Frontal cortex (tissue), 4 donors: Measurements from ENCODE around the gene MYH14. TPM values are rescaled to one million over a fixed set of nuclear protein-coding genes. Genes with fewer than 3 reads are reported as not detected.
"Not testable (repeated sequence)": the region's sequence is repeated elsewhere in the genome, so short reads cannot be mapped to it uniquely, and the experiment has no call there.

ENCODE experiments used
- DNase-seq, 2 donors: peaks; one replicate each; pipeline ENCODE4 v3.0.0; 2012; ENCODE audit warnings: low spot score in 2 of 2
- FAIRE-seq: peaks from 2 replicates; lab custom pipeline; 2012; peaks lifted over from hg19 to GRCh38; lab: Jason Lieb, UNC
- total RNA-seq: library from RNA; depleted of rRNA; stranded (reverse); fragments of >200 nt; gene quantifications from one replicate; pipeline ENCODE4 v1.2.3, GENCODE V29; 2014
- donor health status: control.
- donor health status: control.
- donor health status: control.

The MYH14 gene
- total RNA-seq, 1 donor from 2014 or later: 0.82 TPM

DNA sequence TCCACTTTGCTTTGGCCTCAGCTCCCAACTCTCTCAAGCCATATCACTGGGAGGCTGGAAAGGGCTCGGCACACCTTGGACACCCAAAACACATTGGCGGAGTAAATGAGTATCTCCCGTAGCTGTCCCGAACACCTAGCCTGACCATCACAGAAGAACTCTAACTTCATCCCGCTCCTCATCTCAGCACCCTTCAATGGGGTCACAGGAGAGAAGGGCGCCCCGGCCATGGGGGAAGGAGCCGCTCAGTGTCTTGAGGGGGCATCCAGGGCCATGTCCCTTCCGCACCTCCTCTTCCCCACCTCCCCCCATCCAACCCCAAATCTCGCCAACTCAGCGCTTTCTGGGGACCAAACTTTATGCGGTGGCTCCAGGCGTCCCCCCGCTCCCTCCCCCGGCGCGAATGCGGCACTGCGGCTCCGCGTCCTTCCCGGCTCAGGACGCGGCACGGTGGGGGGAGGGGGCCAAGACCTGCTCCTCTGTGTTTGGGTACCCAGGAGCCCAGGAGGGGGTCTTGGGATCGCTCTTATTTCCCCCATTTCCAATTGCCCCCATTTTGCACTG is 122.8 kb downstream of the MYH14 start:
- FAIRE-seq (no peak), DNase-seq (no peak)

- FAIRE-seq (no peak), DNase-seq (no peak)
Measured at GRCh38 chr19:50327013-50327412, 123.6 kb downstream of the MYH14 start.

GRCh38 chr19:50327461-50328223 is 124.2 kb downstream of the MYH14 start:
- FAIRE-seq (no peak), DNase-seq (no peak)

DNA sequence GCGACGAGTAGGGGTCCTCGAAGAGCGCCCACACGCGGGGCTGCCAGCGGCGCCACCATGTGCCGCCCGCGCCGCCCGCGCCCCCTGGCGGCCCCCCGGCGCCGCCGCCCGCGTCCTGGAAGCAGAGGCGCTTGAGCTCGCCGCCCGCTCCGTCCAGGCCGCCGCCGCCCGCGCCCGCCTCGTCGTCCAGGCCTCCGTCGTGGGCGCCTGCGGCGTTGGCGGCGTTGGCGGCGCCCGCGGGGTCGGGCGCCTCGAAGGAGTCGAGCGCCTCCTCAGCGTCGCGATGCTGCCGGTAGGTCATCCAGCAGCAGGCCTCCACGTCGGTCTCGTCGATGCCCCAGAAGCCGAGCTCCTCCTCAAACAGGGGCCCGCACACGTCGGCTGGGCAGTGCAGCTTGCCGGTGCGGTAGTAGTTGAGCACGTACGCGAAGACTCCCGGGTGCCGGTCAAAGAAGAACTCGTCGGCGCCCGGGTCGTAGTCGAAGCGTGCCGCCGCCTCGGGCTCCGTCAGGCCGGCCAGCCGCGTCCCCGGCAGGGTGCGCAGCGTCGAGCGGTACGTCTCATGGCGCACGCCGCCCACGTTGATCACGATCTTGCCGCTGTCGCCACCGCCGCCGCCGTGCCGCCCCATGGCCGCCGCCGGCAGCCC is 124.9 kb downstream of the MYH14 start:
- no peak for FAIRE-seq
- DNase-seq: no peak

DNA sequence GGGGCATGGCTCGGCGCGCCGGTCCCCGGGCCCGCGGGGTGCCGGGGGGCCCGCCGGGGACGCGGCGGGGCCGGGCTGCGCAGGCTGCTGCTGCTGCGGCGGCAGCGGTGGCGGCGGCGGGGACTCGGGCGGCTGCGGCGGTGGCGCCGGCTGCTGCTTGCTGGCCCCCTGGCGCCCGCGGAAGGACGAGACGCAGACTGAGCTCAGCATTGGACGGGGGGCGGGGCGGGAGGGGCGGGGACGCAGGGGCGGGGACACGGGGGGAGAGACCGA is 125.4 kb downstream of the MYH14 start:
- DNase-seq (no peak), FAIRE-seq (no peak)

DNA sequence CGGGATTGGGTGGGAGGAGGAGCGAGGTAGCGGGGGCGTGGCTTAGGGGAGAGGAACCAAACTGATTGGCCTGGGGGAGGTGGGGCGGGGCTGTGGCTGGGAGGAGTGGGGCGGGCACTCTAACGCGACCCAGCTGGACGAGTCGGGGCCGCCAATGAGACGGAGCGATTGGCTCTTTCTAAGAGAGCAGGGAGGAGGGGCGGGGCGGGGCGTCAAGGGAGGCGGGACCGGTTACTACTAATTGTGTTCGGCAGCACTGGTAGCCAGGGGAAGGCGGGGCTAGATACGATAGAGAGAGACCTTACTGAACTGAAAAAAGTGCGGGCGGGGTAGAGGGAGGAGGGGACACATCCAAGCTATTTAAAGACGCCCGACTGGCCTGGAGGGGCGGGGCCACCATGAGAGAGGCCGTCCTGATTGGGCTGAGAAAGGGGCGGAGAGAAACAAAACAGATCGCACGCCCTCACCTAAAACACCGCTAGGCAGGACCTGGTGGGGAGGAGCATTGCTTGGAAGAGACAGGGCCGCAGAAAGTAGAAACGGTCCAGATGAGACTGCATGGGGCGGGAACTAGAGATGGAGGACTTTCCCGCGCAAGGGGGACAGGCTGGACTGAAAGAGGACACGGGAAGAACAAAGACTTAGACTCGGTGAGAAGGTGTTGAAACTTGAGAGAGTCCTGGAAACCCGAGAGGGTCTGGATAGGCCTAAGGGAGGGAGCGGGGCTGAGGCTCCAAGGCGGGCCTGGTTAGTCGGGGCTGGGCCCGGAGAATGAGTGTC is 125.9 kb downstream of the MYH14 start, which contains the start of gene KCNC3:
TSS of gene KCNC3 (minus strand) at position 232 of the 780 bp plus-strand sequence. CDS start 295 bp downstream, outside the sequence.
- DNase-seq: peak; percentile 99
- FAIRE-seq: peak; percentile 54

GRCh38 chr19:50329926-50330294 is 126.5 kb downstream of the MYH14 start:
- not testable (repeated sequence) for DNase-seq, FAIRE-seq

DNA sequence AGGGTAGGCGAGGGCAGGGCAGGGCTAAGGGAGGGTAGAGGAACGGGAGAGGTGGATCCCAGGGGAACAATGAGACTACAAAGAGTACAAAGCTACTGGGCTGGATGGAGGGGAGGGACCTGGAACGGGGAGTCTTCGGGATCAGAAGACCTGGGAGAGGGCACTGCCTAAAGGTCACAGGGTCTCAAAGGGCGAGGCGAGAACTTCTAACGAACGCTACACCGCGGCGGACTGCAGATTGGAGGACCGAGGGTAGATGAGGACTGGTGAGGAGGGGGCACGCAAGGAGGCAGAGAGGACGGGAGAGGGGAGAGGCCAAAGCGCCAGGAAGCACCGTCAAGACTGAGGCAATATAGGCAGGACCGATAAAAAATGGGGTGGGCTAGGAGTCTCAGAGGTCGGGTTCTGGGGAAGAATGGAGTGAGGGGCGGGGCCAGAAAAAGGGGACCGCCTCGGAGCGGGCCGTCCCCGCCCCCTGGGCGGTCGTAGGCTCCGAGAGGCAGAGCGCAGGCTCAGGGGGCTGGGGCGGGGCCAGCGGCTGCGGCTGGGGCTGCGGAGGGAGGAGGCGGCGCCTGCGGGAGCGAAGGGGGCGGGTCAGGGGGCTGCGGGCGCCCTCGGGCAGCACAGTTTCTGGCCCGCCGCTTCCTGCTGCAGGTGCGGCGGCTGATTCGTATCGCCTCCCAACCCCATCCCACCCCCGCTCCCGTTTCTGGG is 127.1 kb downstream of the MYH14 start:
- DNase-seq (peak; percentile 87 to 88), FAIRE-seq (no peak)

- DNase-seq (no peak), FAIRE-seq (no peak)
Measured at GRCh38 chr19:50331221-50331993, 128.0 kb downstream of the MYH14 start.

DNA sequence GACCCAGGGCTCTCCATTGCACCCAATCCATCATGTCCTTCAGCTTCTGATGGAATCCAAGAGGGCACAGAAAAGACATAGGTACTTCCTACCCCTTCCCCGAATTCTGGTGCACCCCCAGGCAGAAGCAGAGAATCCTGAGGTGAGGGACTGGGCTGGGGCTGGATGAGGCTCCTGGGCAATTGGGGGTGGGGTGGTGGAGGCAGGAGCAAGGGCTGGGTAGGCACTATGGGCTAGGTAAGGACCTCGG is 128.5 kb downstream of the MYH14 start:
- DNase-seq (no peak), FAIRE-seq (no peak)

- no peak for FAIRE-seq
- no peak for DNase-seq
Measured at GRCh38 chr19:50332244-50333038, 129.0 kb downstream of the MYH14 start.

- DNase-seq (peak; percentile 93 to 96), FAIRE-seq (no peak)
Measured at GRCh38 chr19:50333235-50333736, 129.9 kb downstream of the MYH14 start.

DNA sequence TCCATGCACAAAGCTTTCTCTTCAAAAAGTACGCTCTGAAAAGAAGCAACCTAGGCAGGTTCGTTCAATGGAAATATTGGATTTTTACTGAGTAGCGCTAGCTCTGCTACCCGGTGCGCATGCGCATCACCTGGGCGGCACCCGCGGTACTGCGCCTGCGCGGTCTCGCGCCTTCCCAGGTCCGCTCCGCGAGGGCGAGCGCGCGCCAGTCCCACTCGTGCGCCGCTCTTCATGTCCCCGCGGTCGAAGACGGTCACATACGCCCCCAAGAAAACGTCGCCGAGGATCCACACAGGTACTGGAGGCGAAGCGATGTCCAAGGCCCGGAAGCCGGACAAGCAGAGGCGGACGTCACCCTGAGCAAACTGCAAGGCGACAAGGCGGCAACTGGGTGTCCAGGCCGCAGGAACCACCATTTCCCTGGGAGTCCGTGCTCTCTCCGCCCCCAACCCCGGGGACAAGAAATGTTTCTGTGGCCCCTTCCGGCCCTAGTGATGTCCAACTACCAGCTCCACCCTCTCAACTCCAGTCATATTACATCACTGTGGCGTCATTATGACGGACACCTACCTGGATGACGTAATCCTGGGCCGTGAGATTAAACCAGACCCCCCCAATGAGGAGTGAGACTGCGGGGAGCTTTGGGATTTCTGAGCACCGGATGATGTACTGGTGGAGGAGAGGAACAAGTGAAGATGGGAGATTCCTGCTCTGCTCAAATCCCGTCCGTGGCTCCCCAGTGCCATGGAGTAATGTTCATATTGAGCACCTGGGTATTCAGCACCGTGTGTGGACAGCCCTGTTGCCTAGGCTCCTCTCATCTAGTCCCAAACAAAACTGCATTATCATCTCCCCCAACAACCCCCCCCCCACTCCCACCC is 130.6 kb downstream of the MYH14 start:
- FAIRE-seq (no peak), DNase-seq (peak; percentile 84 to 87)

- FAIRE-seq (no peak), DNase-seq (no peak)
Measured at GRCh38 chr19:50334741-50335421, 131.5 kb downstream of the MYH14 start.

DNA sequence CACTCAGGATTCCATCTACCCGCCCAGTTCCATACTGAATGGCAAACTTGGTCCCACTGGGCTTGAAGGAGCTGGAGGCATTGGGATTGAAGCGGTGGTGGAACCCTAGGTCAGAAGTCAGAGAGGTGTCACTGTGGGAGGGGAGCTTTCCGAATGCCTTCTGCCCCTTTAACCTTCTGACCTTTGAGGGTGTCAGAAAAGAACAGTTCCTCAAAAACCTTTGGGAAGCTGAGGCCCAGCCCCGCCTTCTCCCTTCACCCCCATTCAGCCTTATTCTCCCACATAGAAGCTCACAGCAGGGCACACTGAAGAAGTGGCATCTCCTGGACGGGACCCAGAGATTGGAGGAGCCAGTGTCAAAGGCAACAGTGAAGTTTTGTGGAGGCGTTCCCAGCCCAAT is 133.6 kb downstream of the MYH14 start:
- not testable (repeated sequence) for DNase-seq, FAIRE-seq

DNA sequence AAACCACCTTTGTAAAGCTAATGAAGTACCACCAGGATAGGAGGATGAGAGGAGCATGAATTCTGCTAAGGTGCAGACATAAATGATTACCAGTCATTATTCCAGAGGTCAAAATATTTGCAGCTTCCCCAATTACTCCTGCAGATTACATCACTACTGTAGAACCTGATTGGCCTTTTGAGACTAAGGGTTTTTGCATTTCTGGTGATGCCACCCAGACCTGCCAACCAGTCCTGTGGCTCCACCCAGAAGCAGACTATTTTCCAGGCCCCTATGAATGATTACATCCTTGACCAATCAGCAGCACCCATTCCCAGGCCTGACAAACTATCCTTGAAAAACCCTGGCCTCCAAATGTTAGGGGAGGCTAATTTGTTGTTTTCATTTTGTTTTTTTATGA is 136.9 kb downstream of the MYH14 start:
- DNase-seq (no peak), FAIRE-seq (no peak)

GRCh38 chr19:50341091-50341564 is 137.7 kb downstream of the MYH14 start:
- DNase-seq (no peak), FAIRE-seq (no peak)
